EL (cell line): ENCODE measurements around the gene GJB6.

Experiments
- DNase-seq: peaks from one replicate; pipeline ENCODE4 v3.0.0-alpha.2; 2016

The GJB6 gene

DNA sequence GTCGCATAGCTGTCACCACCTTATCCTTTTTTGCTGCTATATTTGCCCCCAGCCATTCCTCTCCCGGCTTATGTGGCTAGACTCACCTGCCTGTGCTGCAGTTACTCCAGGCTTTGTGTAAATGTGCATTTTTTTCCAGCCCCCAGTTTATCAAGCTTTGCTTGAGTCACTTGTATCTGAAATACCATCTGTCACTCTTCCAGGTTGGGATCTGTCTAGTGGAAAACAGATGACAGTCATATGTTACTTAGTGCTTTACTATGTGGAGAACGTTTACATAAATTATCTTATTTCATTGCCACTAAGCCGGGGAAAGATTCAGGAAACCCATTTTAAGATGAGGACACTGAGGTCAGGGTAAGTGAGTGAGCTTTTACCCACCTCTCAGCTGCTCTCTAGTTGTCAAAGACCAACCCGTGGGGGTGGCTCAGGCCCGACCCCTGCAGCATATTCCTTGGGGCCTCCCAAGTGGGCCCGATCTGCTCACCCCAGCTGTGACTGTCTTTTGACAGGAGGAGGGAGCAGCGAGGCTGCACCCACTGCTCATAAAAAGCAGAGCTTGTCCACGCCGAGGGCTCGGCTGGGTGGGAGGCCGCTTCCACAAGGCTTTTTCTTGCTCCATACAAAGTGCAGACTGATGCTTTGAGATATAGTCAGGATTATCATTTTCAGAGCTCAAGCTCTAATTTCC, 46.6 kb downstream of the GJB6 start:
- no peak for DNase-seq

DNA sequence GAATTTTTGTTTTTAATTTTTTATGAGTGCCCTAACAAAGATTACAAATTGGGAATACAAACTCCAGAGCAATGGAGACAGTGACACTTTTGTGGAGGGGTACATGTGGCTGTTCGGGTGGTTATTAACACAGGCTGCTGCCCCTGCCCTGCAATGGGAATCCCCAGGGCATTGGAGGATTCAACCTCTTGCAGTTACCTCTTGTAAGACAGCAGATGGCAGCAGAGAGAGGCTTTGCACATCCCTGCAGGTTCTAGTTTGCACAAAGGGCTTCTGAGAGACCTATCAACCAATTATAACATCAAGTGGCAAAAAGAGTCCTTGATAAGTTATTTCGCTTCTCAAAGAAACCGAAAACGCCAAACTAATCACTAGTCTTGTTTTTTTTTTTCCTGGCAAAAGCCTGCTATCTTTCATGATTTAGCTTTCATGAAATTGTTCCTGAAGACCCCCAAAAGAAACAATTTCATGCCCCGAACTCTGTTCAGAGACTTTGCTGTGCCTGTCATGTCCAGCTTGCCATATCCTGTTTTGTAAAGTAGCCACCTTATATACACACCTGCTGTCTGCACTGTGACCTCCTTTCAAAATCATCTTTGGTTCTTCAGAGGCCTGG, 49.8 kb downstream of the GJB6 start:
- DNase-seq: peak; percentile 69

DNA sequence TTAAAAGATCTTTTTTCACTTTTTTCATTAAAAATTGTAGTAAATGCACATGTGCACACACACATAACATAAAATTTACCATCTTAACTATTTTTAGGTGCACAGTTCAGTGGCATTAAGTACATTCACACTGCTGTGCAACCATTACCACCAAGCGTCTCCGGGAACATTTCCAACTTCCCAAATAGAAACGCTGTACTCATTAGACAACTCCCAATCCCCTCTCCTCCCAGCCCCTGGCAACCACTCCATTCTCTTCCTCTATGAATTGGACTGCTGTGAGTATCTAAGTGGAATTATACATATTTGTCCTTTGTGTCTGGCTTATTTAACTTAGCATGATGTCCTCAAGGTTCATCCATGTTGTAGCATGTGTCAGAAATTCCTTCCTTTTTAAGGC, 50.9 kb downstream of the GJB6 start:
- DNase-seq: no peak

DNA sequence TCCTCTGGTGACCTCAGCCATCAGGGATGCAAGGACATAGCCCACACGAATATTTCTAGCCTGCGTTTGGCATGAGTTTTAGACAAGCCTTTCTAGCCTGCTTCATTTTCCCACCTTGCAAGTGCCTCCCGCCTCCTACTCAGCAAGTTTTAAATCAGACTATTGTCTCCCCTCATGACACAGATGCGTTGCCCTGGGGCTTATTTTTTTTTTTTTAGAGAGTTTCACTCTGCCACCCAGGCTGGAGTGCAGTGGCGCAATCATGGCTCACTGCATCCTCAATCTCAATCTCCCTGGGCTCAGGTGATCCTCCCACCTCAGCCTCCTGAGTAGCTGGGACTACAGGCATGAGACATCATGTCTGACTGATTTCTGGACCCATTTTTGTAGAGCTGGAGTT, 54.0 kb downstream of the GJB6 start:
- DNase-seq: no peak

DNA sequence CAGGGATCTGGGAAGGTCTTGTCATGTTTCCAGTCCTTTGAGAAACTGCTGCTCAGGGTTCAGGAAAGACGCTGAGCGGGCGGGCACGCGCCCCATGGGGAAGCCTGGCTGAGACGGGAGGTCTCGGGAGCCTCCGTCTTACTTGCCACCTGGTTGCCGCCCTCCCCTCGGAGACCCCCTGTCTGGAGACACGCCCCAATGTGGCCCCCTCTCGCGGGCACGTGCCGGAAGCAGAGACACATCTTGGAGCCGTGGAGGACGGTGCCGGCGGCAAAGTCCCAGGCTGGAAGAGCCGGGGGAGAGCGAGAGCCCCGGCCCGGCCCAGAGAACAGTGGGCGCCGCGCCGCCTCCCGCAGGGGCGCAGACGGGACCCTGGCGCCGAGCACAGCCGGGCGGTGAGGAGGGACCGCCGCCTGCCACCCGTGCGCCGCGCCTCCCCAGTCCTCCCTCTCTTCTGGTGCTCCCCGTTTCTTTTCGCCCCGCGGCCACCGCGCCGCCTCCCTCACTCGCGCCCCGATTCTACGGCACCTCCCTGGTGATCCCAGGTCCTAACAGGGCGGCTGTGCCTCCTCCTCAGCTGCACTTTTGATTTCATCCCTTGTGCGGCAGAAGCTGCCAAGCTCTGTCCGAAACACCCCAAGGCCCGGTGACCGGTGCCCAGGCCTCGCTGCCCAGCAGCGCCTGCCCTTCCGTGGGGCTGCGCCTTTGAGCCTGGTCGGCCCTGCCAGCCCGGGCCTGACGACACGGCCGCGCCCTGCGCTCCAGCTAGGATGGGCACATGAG, 54.9 kb downstream of the GJB6 start:
- DNase-seq: no peak

DNA sequence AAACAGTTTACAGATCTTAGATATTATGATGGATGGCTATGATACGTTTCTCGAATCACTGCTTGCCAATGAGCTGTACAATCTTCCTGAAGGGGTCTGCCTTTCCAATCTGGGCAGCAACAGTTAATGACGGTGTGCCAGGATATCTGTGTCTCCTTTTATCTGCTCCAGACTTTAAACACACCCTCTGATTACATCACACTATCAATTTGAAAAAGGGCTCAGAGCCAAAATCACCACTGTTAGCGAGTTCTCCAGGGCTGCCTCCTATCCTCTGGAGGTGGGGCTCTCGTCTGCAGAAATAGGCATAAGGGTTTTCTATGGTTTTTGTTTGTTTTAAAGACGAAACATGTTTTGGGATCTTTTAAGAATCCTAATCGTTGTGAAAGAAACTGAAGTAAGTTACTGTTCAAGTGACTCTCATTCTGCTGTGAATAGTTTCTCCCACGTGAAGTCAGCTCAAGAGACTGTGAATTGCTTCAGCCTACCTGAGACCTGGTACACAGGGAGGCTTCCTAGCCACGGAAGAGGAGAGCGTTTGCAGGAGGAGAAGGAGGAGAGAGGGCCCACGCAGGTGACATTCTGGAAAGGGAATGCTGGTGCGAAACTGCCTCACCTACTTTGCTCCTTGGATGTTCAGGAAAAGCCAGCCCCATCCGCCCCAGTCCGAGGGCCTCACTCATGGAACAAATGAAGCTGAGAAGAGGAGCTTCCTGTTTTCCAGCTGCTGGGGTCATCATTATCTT, 56.0 kb downstream of the GJB6 start:
- no peak for DNase-seq

DNA sequence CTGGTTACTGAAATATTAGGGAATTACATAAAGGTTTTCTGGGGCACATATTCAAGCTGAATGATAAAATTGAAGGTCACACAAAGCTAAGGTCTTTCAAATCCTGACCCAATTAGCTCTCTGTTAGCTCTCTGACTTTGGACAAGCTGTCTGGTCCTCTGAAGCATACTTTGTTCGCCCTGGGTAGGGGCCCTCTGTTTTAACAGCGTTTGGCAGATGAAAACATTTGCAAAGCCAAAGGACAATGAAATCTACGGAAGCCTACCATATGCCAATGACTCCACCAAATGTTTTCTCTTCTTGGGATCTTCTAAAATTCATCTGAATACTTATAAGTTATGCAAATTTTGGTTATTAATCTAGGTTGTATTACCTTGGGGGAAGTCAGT, 56.7 kb downstream of the GJB6 start:
- DNase-seq: no peak

DNA sequence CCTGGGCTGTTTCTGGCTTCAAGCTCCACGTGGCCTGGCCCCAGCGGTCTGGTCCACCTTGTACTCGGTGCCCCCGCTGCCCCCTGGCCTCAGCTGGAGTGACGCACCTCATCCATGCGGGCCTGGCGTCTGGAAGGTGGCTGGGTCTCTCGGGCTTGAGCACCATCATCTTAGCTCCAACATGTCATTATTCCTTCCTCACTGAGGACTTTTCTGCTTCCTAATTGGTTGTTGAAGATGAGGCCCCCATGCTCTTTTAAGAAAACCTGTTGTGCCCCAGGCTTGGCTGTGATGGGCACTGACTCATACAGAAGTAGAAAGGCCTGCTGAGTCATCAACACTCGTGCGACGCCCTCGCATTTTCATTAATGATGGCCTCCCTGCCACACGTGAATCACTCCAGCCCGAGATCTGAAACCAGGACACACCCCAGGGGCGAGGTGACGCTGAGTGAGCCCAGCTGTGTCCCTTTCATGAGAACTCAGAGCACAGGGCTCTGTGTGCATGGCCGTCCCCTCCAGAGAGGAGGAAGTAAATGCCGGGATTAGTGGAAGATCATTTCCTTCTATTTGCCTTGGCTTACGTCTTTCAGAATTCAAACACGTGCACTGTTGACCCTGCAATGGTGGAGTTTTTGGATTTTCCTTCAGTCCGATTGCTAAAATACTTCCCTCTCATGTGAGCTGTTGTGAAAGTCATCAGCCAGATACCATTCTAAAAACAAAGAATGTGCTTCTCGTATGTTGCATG, 57.3 kb downstream of the GJB6 start:
- DNase-seq: peak; percentile 96

DNA sequence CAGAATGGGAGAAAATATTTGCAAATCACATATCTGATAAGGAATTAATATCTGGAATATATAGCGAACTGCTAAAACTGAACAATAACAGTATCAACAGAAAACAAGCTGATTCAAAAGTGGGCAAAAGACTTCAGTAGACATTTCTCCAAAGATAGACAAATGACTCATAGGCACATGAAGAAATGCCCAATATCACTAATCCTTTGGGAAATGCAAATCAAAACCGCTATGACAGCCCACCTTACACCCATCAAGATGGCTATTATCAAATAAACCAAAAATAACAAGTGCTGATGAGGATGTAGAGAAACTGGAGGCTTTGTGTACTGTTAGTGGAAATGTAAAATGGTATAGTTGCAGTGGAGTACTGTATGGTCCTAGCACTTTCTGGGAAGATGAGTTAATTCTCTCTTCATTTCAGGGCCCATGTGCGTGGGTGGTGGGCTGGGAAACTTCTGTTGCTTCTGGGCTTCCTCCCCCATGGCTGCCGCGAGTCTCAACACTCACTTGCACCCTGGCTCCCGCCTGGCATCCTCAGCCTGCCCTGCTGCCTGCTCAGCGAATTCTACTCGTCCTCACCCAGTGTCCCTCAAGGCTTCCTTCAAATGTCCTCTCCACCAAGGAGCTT, 58.9 kb downstream of the GJB6 start:
- no peak for DNase-seq
